Measurements from ENCODE around the gene AGAP1. TPM values are rescaled to one million over a fixed set of nuclear protein-coding genes. Genes with fewer than 3 reads are reported as not detected.
"Not testable (repeated sequence)": the region's sequence is repeated elsewhere in the genome, so short reads cannot be mapped to it uniquely, and the experiment has no call there.

The AGAP1 gene
- total RNA-seq, 4 donors from 2014 or later: 13.7 to 18.5 (median 17.1) TPM

DNA sequence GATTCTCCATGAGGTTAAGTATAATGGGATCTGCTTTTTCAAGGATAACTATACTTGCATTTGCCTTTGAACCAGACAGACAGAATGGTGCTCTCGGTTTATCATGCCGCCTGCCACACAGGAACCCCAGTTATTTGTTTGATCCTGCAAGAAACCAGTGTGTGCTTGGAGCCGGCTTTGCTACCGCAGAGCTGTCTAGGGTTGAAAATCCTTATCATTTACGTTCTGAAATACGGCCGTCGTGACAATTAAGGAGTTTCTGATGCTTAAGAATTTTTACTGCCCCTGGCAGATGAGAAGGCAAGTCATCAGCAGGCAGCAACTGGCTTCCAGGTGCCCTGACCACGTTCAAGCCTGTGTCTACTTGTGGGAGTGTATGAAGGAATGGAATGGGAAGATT lies 562.3 kb downstream of the AGAP1 start:
- no peak for TF ChIP-seq POLR2A (IDR thresholded peaks at IDR 0.05)
- TF ChIP-seq CTCF (IDR thresholded peaks at IDR 0.05): no peak
- WGBS, 2 donors: 62 to 81% methylated on average over 9 of the region's 9 CpGs
- intact Hi-C loops (cut with DNase I; ENCODE audit: low total_unique reads): no loop called here
- H3K4me3 ChIP-seq (ENCODE audit: low read depth, poor library complexity, severe bottlenecking): no peak overlapping the region
- DNase-seq (ENCODE audit: low spot score in 2 of 2): no peak

- H3K4me3 ChIP-seq (ENCODE audit: low read depth, poor library complexity, severe bottlenecking): no peak overlapping the region
- intact Hi-C loops (cut with DNase I; ENCODE audit: low total_unique reads): no loop called here
- 91 to 99% methylated on average over 4 of the region's 4 CpGs for WGBS, 2 donors
- TF ChIP-seq CTCF (IDR thresholded peaks at IDR 0.05) (no peak), POLR2A (IDR thresholded peaks at IDR 0.05) (no peak)
- DNase-seq (ENCODE audit: low spot score in 2 of 2): no peak
These were observed 563.5 kb downstream of the AGAP1 start for GRCh38 chr2:236057375-236057774.

DNA sequence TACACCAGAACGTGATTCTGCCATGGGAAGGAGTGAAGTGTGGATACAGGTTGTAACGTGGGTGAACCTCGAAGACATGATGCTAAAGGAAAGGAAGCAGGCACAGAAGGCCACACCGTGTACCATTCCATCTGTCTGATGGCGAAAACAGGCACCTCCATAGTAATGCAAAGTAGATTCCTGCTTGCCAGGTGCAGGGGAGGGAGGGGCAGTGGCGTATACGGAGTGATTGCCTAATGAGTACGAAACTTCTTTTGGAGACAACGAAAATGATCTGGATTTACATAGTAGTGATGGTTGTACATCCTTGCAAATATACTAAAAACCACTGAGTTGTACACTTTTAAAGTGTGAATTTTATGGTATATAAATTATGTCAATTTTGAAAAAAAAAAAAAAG lies 567.7 kb downstream of the AGAP1 start:
- TF ChIP-seq POLR2A (IDR thresholded peaks at IDR 0.05): no peak
- no peak for TF ChIP-seq CTCF (IDR thresholded peaks at IDR 0.05)
- DNase-seq (ENCODE audit: low spot score in 2 of 2): no peak
- intact Hi-C loops (cut with DNase I; ENCODE audit: low total_unique reads): no loop called here
- H3K4me3 ChIP-seq (ENCODE audit: low read depth, poor library complexity, severe bottlenecking): no peak overlapping the region
- WGBS, 2 donors: 43 to 68% methylated on average over 9 of the region's 9 CpGs

DNA sequence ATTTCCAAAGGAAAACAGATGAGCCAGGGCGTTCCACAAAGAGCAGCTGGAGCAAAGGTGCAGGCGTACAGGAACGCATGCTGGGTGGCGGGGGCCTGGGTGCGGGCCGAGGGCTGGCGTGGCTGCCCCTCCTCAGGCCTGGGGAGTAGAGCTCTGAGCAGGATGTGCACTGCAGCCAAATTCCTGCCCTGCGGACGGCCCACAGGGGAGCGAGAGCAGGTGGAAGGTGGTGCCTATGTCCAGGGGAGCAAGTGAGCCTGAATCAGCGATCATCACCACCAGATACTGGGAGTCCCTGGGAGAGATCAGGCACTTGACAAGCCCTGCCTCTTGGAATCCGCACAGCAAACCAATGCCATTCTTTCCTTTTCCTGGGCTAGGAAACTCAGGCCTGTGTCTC lies 568.1 kb downstream of the AGAP1 start:
- TF ChIP-seq CTCF (IDR thresholded peaks at IDR 0.05): no peak
- TF ChIP-seq POLR2A (IDR thresholded peaks at IDR 0.05): no peak
- intact Hi-C loops (cut with DNase I; ENCODE audit: low total_unique reads): no loop called here
- no peak for DNase-seq (ENCODE audit: low spot score in 2 of 2)
- H3K4me3 ChIP-seq (ENCODE audit: low read depth, poor library complexity, severe bottlenecking): no peak overlapping the region
- WGBS, 2 donors: 74 to 79% methylated on average over 12 of the region's 12 CpGs

DNA sequence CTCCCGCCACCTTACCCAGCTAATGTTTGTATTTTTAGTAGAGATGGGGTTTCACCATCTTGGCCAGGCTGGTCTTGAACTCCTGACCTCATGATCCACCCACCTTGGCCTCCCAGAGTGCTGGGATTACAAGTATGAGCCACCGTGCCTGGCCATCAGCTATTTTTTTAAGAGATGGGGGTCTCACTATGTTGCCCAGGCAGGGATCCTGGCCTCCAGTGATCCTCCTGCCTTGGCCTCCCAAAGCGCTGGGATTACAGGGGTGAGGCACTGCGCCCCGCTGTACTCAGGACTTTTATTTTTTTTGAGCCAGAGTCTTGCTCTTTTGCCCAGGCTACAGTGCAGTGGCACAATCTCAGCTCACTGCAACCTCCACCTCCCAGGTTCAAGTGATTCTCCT lies 569.0 kb downstream of the AGAP1 start:
- WGBS, 2 donors: 94 to 100% methylated on average over 5 of the region's 5 CpGs

GRCh38 chr2:236063994-236064393 lies 570.2 kb downstream of the AGAP1 start:
- WGBS, 2 donors: 91 to 93% methylated on average over 7 of the region's 7 CpGs
- no peak overlapping the region for H3K4me3 ChIP-seq (ENCODE audit: low read depth, poor library complexity, severe bottlenecking)
- intact Hi-C loops (cut with DNase I; ENCODE audit: low total_unique reads): no loop called here

More for the DNA sequence above, 569.0 kb downstream of the AGAP1 start:
- H3K4me3 ChIP-seq (ENCODE audit: low read depth, poor library complexity, severe bottlenecking); DNase-seq (ENCODE audit: low spot score in 2 of 2); intact Hi-C loops (cut with DNase I; ENCODE audit: low total_unique reads): not testable (repeated sequence)

More at GRCh38 chr2:236063994-236064393, 570.2 kb downstream of the AGAP1 start:
- no peak for DNase-seq (ENCODE audit: low spot score in 2 of 2)
- TF ChIP-seq CTCF (IDR thresholded peaks at IDR 0.05) (no peak), POLR2A (IDR thresholded peaks at IDR 0.05) (no peak)
